B cell (primary cell): Measurements from ENCODE around the gene DNAJC4. TPM values are rescaled to one million over a fixed set of nuclear protein-coding genes. Genes with fewer than 3 reads are reported as not detected.

Experiments used
- ATAC-seq: fragments of 200-7000 bp; cut with Tn5 transposase; one replicate; pipeline ENCODE4 v1.10.0; 2021; ENCODE audit warnings: low read depth, mild to moderate bottlenecking, moderate number of reproducible peaks, moderate library complexity
- CTCF ChIA-PET: fragments of 350-600 bp; sonication (Branson Sonifier 250); formaldehyde crosslinking; loops from one replicate; lab custom pipeline; 2021; ENCODE audit warnings: antibody characterized with exemption, inconsistent platforms; lab: Charles Lee
- POLR2A ChIA-PET: fragments of 350-600 bp; sonication (Branson Sonifier 250); formaldehyde crosslinking; loops from one replicate; lab custom pipeline; 2021; ENCODE audit warnings: antibody characterized with exemption; lab: Charles Lee
- DNase-seq: peaks from one replicate; pipeline ENCODE4 v3.0.0; 2013
- H2AFZ ChIP-seq: 2 replicates; pipeline ENCODE4 v1.6.1; 2012; ENCODE audit warnings: mild to moderate bottlenecking, low read depth, low read length; ENCODE audit not compliant: insufficient read depth, poor library complexity, severe bottlenecking
- H3K27ac ChIP-seq, 2 donors: 1 replicate in 1 of 2; 2 replicates in 1 of 2; pipeline ENCODE4 v1.5.1; 2012 to 2013; ENCODE audit warnings: low read length in 2 of 2, mild to moderate bottlenecking in 2 of 2, moderate library complexity in 1 of 2
- H3K27me3 ChIP-seq, 4 experiments: fragments of 200-600 bp in 1 of 4; sonication (generic) in 1 of 4; replicated peaks in 1 of 4; 1 replicate in 2 of 4; 2 replicates in 2 of 4; pipeline versions ENCODE4 v1.6.1 to v1.7.0; 2013 to 2016; ENCODE audit warnings: low read length in 3 of 4, mild to moderate bottlenecking in 2 of 4, mixed read lengths in 1 of 4, moderate library complexity in 1 of 4; ENCODE audit not compliant: insufficient read depth in 4 of 4, control insufficient read depth in 3 of 4; ENCODE audit errors: control extremely low read depth in 1 of 4
- H3K36me3 ChIP-seq, 2 experiments: replicated peaks in 1 of 2; 1 replicate in 1 of 2; 2 replicates in 1 of 2; pipeline versions ENCODE4 v1.6.1 to v1.7.1; 2013; ENCODE audit warnings: low read length in 1 of 2; ENCODE audit not compliant: insufficient read depth in 2 of 2, control insufficient read depth in 1 of 2; ENCODE audit errors: control extremely low read depth in 1 of 2, extremely low read depth in 1 of 2
- H3K4me1 ChIP-seq, 2 donors: fragments of 200-600 bp in 1 of 2; sonication (generic) in 1 of 2; 1 replicate in 1 of 2; 2 replicates in 1 of 2; pipeline versions ENCODE4 v1.5.1 to v1.6.1; 2013 to 2017; ENCODE audit warnings: low read length in 2 of 2; ENCODE audit not compliant: control insufficient read depth in 2 of 2, insufficient read depth in 2 of 2
- H3K4me2 ChIP-seq: replicated peaks from 2 replicates; pipeline ENCODE3; 2012; ENCODE audit warnings: mild to moderate bottlenecking, low read depth, low read length; ENCODE audit not compliant: poor library complexity, severe bottlenecking
- H3K4me3 ChIP-seq, 5 experiments: fragments of 200-600 bp in 1 of 5; sonication (generic) in 1 of 5; 1 replicate in 3 of 5; 2 replicates in 2 of 5; pipeline versions ENCODE4 v1.5.1 to v1.7.0; 2011 to 2016; ENCODE audit warnings: low read length in 4 of 5, mild to moderate bottlenecking in 4 of 5, low read depth in 2 of 5, control low read depth in 1 of 5, moderate library complexity in 1 of 5; ENCODE audit not compliant: insufficient read depth in 1 of 5; ENCODE audit errors: control extremely low read depth in 1 of 5, extremely low read depth in 1 of 5
- H3K79me2 ChIP-seq: fragments of 200-600 bp; sonication (generic); one replicate; pipeline ENCODE4 v1.6.0; 2016; ENCODE audit warnings: low read length; ENCODE audit not compliant: control insufficient read depth, insufficient read depth
- H3K9ac ChIP-seq: fragments of 200-600 bp; sonication (generic); 2 replicates; pipeline ENCODE4 v1.6.1; 2017; ENCODE audit warnings: mild to moderate bottlenecking, low read length, moderate library complexity
- H3K9me3 ChIP-seq, 3 donors: one replicate each; pipeline versions ENCODE4 v1.6.1 to v1.7.1; 2013; ENCODE audit warnings: low read length in 2 of 3; ENCODE audit not compliant: control insufficient read depth in 2 of 3, insufficient read depth in 1 of 3; ENCODE audit errors: control extremely low read depth in 1 of 3
- H4K20me1 ChIP-seq: 2 replicates; pipeline ENCODE4 v1.6.0; 2012; ENCODE audit warnings: mild to moderate bottlenecking, low read length; ENCODE audit not compliant: insufficient read depth, control insufficient read depth, poor library complexity, severe bottlenecking
- H3K27ac Mint-ChIP-seq: one replicate; pipeline ENCODE4 v1.8.0; 2021; ENCODE audit warnings: mixed read lengths
- H3K27me3 Mint-ChIP-seq: one replicate; pipeline ENCODE4 v1.8.0; 2021; ENCODE audit warnings: mixed read lengths
- H3K4me1 Mint-ChIP-seq: one replicate; pipeline ENCODE4 v1.8.0; 2021; ENCODE audit warnings: mixed read lengths
- H3K4me3 Mint-ChIP-seq: one replicate; pipeline ENCODE4 v1.8.0; 2021; ENCODE audit warnings: mixed read lengths
- H3K9me3 Mint-ChIP-seq: one replicate; pipeline ENCODE4 v1.8.0; 2022; ENCODE audit warnings: mixed read lengths; ENCODE audit not compliant: insufficient read depth
- CTCF ChIP-seq: fragments of 200-600 bp; IDR thresholded peaks from one replicate; pipeline ENCODE4 v1.8.0; 2022; ENCODE audit warnings: antibody characterized with exemption, mild to moderate bottlenecking
- EZH2 ChIP-seq: IDR thresholded peaks from 2 replicates; pipeline ENCODE4 v1.6.1; 2012; ENCODE audit warnings: borderline replicate concordance, low read depth, mild to moderate bottlenecking, moderate library complexity, low read length; ENCODE audit not compliant: insufficient read depth, poor library complexity, severe bottlenecking
- WGBS: methylation state at CpG from one replicate; pipeline ENCODE4 v1.1.5; 2013; ENCODE audit warnings: missing lambda C conversion rate; ENCODE audit not compliant: insufficient coverage; 5-methylcytosine and 5-hydroxymethylcytosine counted together
- intact Hi-C: fragments of 100-400 bp; cut with micrococcal nuclease; formaldehyde crosslinking; loops from one replicate; pipeline ENCODE4 v1.10.0; 2022
- polyA plus RNA-seq: library from polyadenylated mRNA; depleted of rRNA; stranded (reverse); fragments of >200 nt; gene quantifications from 2 replicates; pipeline ENCODE4 v1.2.3, GENCODE V29; 2012
- total RNA-seq, 2 donors: library from RNA; stranded (reverse); fragments of 120-200 nt in 1 of 2; gene quantifications; 1 replicate in 1 of 2; 2 replicates in 1 of 2; pipeline versions ENCODE4 v1.2.3 to v1.2.4, GENCODE V29; 2013 to 2022

Gene DNAJC4
- total and polyA plus RNA-seq, 2 donors (not counting 1 experiment from before 2014, with no cell fraction given) = 74.4 to 105 TPM

GRCh38 chr11:64244966-64245365 lies 14.6 kb downstream of the DNAJC4 start:
- Histone ChIP-seq H3K9ac (peak overlapping the region; percentile 53), H3K4me1 (peaks cover 23 to 51% of the 10 kb centered on the region in 2 donors)
- CTCF ChIA-PET = interaction anchor here (0.6 to 10.4 kb wide), 12 partner anchors 12 to 244 kb away, joined by 3 to 141 read pairs (median 4); partner anchors contain the start of genes BAD, ESRRA, FERMT3 and NUDT22

More at GRCh38 chr11:64244966-64245365, 14.6 kb downstream of the DNAJC4 start:
- POLR2A ChIA-PET = interaction anchor here (0.6 to 4.0 kb wide), 11 partner anchors 9 to 1457 kb away, joined by 3 to 37 read pairs (median 6); partner anchors contain the start of genes FERMT3, NUDT22, STIP1 and TRPT1
- no peaks in the 10 kb centered on the region for H3K9me3 ChIP-seq
- H3K4me2 ChIP-seq = peak overlapping the region; percentile 79
- 51% methylated on average over 3 of the region's 6 CpGs for WGBS
- H3K27me3 ChIP-seq = no peaks in the 10 kb centered on the region
- peaks cover 9% of the 10 kb centered on the region for H3K79me2 ChIP-seq
- intact Hi-C loops = no loop called here
- peaks cover 40% of the 10 kb centered on the region for H3K4me1 Mint-ChIP-seq
- peak overlapping the region; percentile 90 for H3K4me3 Mint-ChIP-seq
- H3K27me3 Mint-ChIP-seq = no peaks in the 10 kb centered on the region
- TF ChIP-seq EZH2 (no peak), CTCF (no peak)
- DNase-seq (no peak), ATAC-seq (no peak)
- H2AFZ ChIP-seq = no peak overlapping the region
- H3K36me3 ChIP-seq = peaks cover 0 to 11% of the 10 kb centered on the region in 2 experiments
- peak overlapping the region; percentile 53 to 79 for H3K27ac ChIP-seq
- peak overlapping the region in 3 of 5 experiments; percentile 59 to 69 (median 62) for H3K4me3 ChIP-seq
- H3K9me3 Mint-ChIP-seq = no peaks in the 10 kb centered on the region
- peaks cover 7% of the 10 kb centered on the region for H4K20me1 ChIP-seq
- H3K27ac Mint-ChIP-seq = peak overlapping the region; percentile 91
